Measurements from ENCODE around the gene NOL6.
"Not testable (repeated sequence)": the region's sequence is repeated elsewhere in the genome, so short reads cannot be mapped to it uniquely, and the experiment has no call there.

NOL6 gene

DNA sequence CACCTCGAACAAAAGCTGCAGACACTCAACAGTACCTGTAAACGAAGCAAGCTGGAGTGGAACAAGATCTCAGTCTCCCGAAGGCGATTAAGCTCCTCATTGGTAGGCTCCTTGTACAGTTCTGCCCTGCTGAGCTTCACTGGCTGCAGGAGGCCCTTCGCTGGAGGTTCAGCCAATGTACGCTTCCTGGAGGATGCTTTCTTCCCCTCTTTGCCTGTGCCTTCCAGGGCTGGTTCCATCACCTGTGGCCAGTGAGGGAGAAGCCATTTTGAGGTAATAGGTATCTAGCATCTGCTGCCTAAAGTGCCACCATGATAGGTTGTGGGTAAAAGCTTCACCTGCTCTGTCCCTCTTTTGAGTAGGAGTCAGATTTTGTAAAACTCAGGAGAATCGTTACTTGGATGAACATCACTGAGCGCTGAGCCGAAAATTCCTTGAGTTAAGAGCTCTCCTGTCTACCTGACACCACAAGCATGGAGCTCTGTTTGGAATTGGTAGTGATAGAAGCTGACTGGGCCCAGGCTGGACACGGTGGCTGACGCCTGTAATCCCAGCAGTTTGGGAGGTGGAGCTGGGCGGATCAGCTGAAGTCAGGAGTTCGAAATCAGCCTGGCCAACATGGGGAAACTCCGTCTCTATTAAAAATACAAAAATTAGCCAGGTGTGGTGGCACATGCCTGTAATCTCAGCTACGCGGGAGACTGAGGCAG, 1.4 kb downstream of the NOL6 start:
- FAIRE-seq = no peak
- no peak for DNase-seq (ENCODE audit: insufficient read length, low spot score)

GRCh38 chr9:33471361-33471760, 2.4 kb downstream of the NOL6 start:
- no peak for DNase-seq (ENCODE audit: insufficient read length, low spot score)
- no peak for FAIRE-seq

GRCh38 chr9:33469891-33470290, 3.8 kb downstream of the NOL6 start:
- FAIRE-seq (no peak), DNase-seq (ENCODE audit: insufficient read length, low spot score) (no peak)

DNA sequence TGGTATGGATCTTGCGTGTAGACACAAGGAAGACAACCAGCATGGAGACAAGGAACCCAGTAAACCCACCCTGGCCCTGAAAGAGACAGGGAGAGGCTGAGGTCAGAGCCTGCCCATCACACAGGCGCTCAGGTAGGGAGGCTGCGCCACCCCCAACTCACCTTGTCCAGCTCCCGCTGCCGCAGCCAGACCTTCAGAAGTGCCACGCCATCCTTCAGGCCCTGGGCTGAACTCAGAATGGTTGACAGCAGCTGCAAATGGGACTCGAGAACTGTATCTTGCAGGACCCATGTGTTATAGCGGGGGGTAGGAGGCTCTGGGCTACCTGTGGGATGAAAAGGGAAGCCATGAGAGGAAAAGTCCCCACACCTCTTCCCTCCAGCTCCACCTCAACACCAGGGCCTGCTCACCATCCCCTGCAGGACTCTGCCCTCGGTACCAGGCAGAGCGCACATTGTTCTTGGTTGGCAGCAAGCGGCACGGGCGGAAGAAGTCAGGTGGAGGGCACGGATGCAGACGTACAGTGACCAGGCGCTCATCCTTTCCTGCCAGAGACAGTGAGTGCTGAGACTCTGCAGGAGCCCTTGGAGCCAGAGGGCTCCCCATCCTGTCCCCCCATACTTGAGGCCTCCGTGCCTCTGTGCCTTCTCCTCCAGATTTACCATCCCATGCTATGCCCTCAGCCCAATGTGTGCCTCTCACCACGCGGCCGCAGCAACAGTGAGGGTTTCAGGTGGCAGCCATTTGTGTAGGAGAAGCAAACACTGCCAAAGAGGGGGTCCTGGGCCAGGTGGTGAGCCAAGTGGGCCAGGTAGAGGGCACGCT, 4.7 kb downstream of the NOL6 start:
- no peak for FAIRE-seq
- no peak for DNase-seq (ENCODE audit: insufficient read length, low spot score)

DNA sequence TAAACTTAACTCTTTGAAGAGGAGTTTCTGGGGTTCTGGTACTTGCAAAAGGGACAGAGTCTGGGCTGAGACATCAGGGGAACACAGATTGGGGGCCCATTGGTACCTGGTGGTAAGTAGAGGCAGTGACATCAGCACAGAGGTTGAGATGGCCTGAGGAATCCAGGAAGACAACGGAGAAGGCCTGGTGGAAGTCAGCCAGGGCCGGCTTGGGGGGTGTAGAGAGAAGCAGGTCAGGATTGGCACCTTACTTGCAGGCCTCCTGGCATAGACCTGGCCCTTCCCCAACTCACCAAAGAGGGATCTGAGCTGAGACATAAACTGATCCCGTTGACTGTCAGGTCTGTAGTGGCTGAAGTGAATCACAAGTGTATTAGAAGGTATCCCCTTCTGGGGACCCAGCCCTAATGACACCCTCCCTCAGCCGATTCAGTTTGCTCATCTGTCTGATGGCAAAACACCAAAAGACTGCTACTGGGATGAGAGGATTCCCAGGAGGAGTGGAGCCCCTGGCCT, 5.5 kb downstream of the NOL6 start:
- DNase-seq (ENCODE audit: insufficient read length, low spot score) = no peak
- FAIRE-seq = no peak

- no peak for FAIRE-seq
Measured at GRCh38 chr9:33467526-33467925, 6.2 kb downstream of the NOL6 start.

DNA sequence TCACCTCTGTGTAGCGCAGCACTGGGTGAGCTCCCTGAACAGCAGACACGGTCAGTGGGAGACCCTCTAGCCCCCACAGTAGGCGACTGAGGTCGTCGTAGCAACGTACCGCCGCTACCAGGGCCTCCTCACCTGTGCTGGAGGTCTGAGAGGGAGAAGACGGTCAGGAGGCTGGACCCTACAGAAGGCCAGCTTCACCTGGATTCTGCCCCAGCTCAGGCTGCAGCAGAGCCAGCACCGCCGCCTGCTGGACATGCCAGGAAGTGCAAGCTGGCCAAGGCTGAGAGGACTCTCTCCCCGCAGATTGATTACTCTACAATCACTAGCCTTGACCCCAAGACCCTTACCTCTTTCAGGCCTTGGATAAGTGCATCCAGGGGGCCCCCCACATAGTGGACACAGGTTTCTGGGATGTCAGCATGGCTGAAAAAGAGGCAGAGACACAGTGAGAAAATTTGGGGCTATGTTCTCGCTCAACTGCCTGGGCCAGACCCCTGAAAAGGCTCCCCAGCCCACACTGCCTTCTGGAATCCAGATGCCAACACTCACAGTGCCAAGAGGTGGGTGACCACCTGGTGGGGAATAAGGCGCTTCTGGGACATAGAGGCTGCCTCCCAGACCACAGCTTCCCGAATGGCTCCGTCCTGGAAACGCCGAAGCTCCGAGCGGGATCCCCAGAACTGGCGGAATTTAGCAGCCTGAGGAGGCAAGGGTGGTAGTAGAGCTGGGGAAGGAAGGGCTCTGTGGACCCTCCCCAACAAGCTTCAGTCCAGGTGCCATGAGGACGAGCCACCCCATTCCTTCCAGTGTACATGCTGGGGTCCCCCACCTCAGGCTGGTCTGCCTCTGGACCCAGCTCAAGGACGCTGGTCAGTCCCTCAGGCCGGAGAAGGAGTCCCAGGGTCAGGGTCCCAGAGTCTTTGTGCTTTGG, 6.9 kb downstream of the NOL6 start:
- no peak for FAIRE-seq
- peak; percentile 48 for DNase-seq (ENCODE audit: insufficient read length, low spot score)

More at GRCh38 chr9:33467526-33467925, 6.2 kb downstream of the NOL6 start:
- DNase-seq (ENCODE audit: insufficient read length, low spot score) = no peak

DNA sequence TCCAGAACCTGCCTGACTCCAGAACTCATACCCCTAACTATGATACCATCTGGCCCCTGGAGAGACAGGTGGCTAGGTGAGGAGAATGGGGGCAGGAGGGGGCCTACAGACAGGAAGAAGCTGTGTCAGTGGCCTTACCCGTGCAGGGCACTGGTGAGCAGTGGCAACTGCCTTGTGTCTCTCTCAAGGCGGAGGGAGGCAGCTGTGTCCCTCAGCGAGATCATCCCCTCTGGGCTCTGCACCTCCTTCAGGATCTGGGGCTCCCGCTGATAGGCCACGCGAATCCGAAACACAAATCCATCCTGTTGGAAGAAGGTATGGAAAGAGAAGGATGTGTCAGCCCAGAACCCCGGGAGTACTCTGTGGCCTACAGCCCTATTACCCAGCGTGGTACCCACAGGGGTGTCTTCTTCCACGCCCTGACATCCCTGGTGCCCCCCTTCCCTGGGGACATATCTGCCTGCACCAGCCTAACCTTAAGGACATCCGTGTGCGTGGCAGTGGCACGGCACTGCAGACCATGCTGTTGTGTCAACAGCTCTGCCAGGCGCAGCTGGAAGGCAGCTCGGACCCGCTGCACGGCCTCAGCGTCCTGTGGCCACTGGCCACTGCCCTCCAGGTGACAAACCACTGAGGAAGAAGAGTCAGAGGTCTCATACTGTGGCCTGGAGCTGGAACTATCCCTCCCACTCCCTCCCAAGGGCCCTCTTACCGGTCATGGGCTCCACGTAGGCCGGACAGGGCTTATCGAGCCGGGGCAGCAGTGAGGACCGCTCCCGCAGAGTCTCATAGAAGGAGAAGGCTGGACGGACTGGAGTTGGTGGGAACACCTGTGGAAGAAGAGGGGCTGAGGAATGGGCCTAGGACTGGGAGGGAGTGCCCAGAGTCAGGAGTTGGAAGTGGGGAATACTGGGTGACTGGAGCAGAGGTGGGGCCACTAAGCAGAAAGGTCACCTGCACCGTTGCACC, 7.8 kb downstream of the NOL6 start:
- DNase-seq (ENCODE audit: insufficient read length, low spot score) (no peak), FAIRE-seq (no peak)

- DNase-seq (ENCODE audit: insufficient read length, low spot score) (no peak), FAIRE-seq (no peak)
Measured at GRCh38 chr9:33465096-33465495, 8.6 kb downstream of the NOL6 start.

DNA sequence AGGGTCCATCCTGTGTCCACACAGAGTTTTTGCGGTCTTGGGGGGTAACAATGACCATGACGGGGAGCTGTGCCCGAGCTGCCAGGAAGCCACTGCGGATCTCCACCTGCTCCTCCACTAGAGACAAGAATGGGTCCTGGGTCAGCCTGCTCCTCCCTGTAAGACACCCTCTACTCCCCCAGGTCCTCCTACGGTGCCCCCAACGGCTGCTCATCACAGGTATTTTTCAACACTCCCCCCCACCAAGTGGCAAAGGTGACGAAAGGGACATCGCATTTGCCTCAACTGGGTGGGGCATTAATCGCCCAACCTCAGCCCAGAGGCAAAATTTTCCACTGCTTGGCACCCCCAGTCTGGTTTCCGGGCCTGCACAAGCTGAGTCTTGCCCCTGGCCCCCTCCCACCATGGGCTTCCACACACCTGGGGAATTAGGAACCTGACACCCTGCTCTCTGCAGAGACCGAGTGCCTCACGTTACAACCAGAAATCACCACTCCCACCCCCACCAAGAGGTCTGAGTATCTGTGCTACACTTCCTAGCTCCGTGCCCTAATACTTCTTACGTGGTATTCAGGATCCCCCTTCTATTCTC, 9.6 kb downstream of the NOL6 start:
- no peak for DNase-seq (ENCODE audit: insufficient read length, low spot score)
- no peak for FAIRE-seq

- DNase-seq (ENCODE audit: insufficient read length, low spot score) = no peak
- no peak for FAIRE-seq
Measured at GRCh38 chr9:33463151-33463550, 10.6 kb downstream of the NOL6 start.

- FAIRE-seq = no peak
Measured at GRCh38 chr9:33461492-33461891, 12.2 kb downstream of the NOL6 start.

DNA sequence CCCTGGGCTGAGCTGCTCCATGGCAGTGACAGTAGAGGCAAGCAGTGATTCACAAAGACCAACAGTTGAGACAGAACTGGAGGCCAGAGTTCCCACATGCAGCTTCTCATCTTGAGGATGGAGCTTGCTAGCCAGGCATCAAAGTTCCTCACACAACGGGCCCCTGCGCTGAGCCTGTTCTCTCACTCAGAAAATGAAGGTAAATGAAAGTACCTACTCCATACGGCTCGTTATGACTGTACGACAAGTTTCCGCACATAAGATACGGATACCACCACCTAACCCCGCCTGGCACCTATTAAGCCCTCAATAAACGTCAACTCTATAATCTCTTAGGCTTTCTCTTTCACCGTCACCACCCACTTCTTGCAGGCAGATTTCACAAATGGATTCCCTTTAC, 12.9 kb downstream of the NOL6 start:
- FAIRE-seq = no peak
- no peak for DNase-seq (ENCODE audit: insufficient read length, low spot score)

More at GRCh38 chr9:33461492-33461891, 12.2 kb downstream of the NOL6 start:
- DNase-seq (ENCODE audit: insufficient read length, low spot score) = no peak

- FAIRE-seq = no peak
Measured at GRCh38 chr9:33459115-33459514, 14.6 kb downstream of the NOL6 start.

DNA sequence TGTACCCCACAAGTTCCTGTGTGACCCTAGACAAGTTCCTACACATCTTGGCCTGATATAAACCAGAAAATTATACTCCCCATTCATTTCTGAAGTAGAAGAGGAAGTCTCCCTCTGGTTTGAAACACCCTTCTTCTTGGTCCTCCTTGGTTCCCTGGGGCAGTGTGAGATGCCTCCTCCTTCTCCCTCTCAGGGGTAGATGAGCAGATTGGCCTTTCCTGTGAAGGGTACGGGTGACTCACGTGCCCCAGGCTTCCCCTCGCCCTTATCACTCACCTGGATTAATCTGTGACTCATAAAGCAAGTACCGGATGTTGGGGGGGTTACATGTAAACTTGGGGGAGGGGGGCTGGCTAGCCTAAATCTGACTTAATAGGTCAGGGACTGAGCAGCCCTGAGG, 15.3 kb downstream of the NOL6 start:
- peak; percentile 30 for DNase-seq (ENCODE audit: insufficient read length, low spot score)
- FAIRE-seq = no peak

More at GRCh38 chr9:33459115-33459514, 14.6 kb downstream of the NOL6 start:
- no peak for DNase-seq (ENCODE audit: insufficient read length, low spot score)

DNA sequence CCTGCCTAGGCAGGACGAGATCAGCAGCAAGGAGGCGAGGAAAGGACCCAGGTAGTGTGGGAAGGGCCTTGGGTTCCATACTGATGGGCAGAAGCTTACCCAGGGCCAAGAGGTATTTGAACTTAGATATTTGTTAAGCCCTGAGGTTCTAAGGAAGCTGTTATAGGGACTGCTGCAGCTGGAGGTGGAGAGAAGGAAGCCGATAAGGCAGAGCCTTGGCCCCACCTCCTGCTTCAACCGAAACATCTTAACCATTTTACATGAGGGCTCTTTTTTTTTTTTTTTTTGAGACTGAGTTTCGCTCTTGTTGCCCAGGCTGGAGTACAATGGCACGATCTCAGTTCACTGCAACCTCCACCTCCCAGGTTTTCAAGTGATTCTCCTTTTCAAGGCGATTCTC, 17.8 kb downstream of the NOL6 start:
- no peak for DNase-seq (ENCODE audit: insufficient read length, low spot score)
- FAIRE-seq = no peak

DNA sequence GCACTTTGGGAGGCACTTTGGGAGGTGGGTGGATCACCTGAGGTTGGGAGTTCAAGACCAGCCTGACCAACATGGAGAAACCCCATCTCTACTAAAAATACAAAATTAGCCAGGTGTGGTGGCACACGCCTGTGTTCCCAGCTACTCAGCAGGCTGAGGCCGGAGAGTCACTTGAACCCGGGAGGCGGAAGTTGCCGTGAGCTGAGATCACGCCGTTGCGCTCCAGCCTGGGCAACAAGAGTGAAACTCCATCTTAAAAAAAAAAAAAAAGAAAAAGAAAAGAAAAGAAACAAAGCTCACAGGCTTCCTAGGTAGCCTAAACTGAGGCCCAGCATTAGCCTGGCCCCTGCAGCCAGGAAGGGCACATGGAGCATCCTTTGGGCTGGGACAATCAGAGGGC, 18.3 kb downstream of the NOL6 start:
- not testable (repeated sequence) for FAIRE-seq; DNase-seq (ENCODE audit: insufficient read length, low spot score)

GRCh38 chr9:33454661-33455026, 19.1 kb downstream of the NOL6 start:
- DNase-seq (ENCODE audit: insufficient read length, low spot score); FAIRE-seq: not testable (repeated sequence)

- FAIRE-seq (no peak), DNase-seq (ENCODE audit: insufficient read length, low spot score) (no peak)
Measured at GRCh38 chr9:33453999-33454660, 19.6 kb downstream of the NOL6 start.

All from HTR-8/SVneo (cell line).